ENCODE data around the gene NTRK3.

The NTRK3 gene

DNA sequence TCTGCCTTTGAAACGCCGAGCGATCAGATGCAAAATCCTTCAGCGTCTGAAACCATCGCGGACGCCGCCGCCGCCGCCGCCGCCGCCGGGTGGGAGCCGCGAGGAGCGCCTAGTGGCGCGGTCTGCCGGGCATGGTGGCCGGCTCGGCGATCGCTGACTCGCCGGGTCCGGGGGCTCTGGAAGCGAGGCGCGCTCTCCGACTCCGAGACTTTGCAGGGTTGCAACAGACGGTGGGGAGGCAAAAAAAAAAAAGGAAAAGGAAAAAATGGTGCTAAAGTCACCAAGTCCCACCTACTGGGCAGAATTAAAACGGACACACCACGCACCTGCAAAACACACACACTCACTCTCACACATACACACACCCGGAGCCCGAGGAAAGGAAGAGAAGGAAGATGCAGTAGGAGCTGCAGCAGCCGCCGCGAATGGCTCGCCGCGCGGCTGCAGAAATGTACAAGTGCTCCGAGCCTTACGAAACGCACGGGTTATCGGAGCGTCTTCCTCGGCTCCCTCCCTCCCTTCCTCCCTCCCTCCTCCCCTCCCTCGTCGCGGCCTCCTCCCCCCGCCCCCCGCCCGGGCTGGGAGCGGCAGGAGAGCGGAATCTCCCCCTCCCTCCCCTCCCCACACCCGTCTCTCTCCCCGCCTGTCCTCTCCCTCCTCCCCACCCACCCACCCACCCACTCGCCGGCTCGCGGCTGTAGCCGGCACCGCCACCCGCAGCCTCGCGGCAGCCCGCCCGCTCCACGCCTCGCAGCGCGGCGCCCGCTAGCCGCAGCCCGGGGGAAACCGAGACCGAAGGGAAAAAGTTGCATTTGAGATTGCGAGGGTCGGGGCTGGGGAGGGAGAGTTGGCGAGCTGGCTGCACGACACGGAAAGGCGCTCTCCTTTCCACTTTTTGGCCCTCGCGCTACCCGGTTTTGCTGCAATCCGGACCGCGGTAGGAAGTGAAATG lies at the start of gene NTRK3:
TSS of gene NTRK3 (minus strand) at position 461 of the 952 bp plus-strand sequence. CDS start 586 bp downstream, outside the sequence.
- peak; percentile 5 for DNase-seq

- DNase-seq: no peak
Observed at GRCh38 chr15:88303395-88303794, 46.9 kb upstream of the NTRK3 start.

DNA sequence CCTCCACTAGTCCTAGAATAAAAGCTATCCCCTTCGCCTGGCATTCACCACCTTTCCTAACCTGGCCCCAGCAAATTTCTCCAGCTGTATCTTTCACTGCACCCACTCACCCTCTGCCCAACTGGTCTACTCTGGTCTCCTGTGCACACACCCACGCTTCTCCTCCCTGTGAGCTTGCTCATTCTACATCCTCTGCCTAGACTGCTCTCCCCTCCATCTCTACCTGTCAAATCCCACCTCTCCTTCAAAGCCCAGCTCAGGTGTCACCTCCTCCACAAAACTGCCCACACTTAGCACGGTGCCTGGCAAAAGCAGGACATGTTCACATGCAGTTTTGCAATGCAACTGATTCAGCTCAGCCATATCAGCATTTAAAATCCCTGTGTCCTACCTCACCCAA lies 45.8 kb upstream of the NTRK3 start:
- no peak for DNase-seq

- no peak for DNase-seq
Observed at GRCh38 chr15:88301311-88301710, 44.8 kb upstream of the NTRK3 start.

- no peak for DNase-seq
Observed at GRCh38 chr15:88300861-88301260, 44.3 kb upstream of the NTRK3 start.

GRCh38 chr15:88300089-88300488 lies 43.5 kb upstream of the NTRK3 start:
- no peak for DNase-seq

- no peak for DNase-seq
Observed at GRCh38 chr15:88299497-88299896, 43.0 kb upstream of the NTRK3 start.

- DNase-seq: no peak
Observed at GRCh38 chr15:88288661-88289060, 32.1 kb upstream of the NTRK3 start.

DNA sequence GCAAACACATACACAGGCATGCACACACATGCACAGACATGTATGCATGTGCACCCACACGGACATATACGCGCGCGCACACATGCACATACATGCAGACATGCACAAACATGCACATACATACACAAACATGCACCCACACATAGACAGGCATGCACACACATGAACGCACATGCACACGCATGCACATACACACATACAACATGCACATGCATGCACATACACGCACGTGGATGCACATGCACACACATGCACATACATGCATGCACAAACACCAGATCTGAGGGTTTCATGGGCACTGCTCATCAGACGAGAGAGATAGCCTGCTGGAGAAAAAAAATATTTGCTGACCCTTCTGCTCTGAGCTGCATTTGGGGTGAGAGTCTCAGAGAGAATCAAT lies 31.7 kb upstream of the NTRK3 start:
- DNase-seq: no peak

DNA sequence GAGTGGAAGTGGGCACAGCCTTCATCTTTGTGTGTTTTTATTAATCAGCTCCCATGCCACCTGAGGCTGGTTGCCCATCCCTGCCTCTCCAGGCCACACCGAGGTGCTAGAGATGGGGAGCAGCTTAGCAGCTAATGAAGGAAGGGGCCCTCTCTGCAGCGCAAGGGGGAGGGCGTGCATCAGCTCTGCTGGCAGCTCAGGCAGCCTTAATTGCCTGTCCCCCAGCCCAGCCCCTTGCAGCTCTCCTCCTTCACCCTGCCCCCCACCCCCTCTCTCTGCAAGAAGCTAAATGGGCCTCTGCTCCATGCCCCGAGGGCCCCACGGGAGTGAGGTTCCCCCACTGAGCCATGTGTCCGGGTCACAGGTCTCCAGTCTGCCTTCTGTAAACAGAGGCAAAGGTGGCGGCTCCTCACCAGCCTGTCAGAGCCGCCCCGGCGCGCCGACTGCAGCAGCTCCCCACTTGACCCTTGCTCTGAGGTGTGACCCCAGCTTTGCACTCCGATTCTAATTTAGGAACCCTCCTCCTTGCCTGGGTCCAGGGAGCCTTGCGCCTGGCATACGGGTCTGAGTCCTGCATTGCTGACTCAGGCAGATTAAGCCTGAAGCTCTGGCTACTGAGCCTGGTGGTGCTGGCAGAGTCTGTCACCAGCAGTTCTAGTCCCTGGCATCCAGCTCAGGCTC lies 27.9 kb upstream of the NTRK3 start:
- no peak for DNase-seq

GRCh38 chr15:88282614-88283013 lies 26.1 kb upstream of the NTRK3 start:
- no peak for DNase-seq

GRCh38 chr15:88276821-88277410 lies 20.4 kb upstream of the NTRK3 start:
- no peak for DNase-seq

DNA sequence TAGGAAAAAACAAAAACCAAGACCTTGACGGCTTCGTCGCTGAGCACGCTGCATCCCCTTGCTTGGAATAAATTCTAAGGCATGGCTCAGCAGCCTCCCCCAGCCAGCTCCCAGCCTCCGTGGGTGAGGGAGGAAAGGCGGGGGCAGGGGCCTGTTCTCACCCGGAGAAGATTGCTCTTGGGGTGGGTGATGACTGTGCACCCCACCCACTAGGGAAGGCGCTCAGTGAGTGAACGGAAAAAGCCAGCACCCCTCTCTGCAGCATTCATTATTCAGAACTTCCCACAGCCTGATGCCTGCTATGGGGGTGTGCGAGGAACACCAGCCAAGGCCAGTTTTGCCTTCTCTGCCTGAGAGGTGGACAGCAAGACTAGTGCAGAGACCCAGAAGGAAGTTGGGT lies 19.3 kb upstream of the NTRK3 start:
- no peak for DNase-seq

DNA sequence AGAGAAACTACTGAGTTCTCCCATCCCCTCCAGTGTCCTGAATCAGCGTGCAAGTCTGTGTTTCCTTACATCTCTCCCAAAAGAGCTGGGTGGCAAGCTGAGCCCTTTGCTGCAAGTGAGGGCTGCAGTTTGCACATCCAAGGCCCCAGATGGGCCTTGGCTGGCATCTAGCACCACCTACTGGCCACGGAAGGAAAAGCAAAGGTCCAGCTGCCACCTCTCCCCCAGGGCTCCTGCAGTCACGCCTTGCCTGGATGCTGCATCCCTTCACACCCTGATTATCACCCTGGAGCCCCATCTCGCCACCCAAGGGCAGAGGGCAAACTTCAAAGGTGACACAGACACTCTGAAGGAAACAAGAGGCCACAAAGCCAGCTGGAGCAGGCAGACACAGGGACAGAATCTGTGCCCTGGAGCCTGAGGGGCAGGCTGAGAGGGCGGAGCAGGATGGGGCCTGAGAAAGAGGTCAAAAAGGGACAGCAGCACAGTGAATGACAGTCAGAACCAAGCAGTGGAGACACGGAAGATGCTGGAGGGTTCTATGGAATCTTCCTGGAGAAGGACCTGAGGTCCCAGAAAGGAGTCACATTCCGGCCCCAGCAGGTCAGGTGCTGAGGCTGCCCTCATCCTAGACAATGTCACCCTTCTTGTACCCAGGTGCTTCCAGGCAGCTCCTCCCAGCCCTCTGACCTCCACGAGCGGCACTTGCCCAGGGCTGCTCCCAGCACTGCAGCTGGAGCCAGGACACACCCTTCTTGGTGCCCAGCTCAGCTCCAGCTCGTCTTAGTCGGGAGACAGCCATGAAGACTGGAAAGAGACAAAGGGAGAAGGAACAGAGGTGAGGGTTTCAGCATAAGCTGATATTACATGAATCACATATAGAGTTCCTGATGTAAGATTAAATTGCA lies 18.3 kb upstream of the NTRK3 start:
- peak; percentile 46 for DNase-seq

- no peak for DNase-seq
Observed at GRCh38 chr15:88272421-88272820, 15.9 kb upstream of the NTRK3 start.

DNA sequence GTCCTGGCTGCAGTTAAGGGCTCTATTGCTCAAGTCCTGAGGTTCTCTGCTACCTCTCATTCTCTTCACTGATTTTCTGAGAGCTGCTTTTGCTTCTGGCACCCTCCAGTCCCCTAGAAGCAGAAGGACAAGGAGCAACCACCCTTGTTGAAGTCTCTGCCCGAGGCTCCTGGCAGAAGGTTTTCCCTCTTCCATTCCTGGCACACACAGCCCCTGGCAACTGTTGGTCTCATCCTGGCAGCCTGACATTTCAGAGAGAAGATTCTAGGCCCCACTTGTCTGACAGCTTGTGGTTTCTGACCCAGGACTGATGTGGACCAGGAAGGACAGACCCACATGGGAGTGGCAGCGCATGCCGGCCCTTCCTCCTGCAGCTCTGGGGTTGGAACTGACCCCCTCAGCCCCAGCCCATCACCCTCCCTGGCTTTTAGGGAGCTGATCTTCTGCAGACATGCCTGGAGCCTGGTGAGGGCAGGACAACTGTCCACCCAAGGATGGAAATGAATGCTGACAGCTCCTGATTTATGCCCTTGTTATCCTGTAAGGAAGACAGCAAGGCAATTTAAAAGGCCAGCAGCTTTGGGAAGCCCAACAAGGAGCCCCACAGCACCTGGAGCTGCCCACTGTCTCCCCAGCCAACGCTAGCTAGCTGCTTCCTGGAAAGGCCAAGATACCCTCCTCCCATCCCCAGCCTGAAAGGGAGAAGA lies 13.0 kb upstream of the NTRK3 start:
- no peak for DNase-seq

DNA sequence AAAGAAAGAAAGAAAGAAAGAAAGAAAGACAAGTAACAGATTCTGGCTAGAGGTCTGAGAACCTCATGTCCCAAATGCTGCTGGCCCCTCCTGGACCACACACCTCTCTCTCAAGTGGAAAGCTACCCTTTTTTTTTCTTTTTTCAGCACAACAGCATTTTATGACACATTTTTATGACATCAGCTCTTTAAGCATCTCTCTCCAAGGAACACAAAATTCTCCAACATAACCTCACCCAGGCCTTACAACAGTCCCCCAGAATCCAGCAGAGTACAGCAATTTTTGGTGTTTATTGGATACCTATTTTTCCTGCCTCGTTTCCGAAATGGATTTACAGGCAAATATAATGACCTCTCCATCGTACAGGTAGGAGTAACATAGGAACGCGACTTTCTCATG lies 11.2 kb upstream of the NTRK3 start:
- DNase-seq: no peak

- no peak for DNase-seq
Observed at GRCh38 chr15:88266170-88266569, 9.6 kb upstream of the NTRK3 start.

GRCh38 chr15:88264622-88265021 lies 8.1 kb upstream of the NTRK3 start:
- no peak for DNase-seq

DNA sequence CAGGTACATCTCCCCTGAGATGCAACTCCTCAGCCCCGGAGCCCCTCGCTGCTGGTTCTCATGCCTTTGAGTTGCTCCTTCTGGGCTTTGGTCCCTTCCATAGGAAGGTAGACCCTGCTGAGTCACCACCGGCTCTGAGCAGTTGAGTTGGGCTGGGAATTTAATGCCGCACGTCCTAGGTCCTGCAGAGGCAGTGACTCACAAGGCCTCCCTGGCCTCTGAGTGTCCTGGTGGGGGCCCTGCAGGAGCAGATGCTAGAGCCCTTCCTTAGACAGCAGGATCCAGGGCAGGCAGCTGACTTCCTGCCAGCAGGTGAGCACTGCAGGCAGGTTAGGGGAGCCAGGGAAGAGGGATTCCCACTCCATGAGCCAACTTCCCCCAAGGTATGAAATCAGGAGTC lies 5.5 kb upstream of the NTRK3 start:
- DNase-seq: no peak

DNA sequence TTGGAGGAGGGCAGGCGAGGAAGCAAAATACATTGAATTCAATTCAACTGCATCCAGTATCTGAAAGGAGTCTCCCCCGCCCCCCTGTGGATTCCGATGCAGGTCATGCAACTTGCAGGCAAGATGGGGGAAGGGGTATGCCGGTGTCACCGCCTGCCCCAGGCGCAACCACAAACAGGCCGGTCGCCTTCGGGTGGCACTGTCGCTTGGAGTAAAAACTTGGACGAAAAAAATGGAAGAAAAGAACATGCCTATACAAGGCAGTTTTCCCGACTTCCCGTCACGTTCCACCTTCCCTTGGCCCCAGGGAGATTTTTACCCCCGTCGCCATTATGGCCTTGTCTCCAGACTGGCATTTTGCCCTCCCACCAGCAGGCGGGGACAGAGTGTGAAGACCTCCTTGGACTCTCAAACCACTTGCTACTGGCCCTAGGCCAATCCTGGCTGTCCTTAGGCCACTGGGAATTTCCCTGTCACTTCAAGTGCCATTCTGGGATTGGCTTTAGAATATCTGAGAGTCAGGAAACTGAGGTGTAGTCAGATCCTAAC lies 1.6 kb upstream of the NTRK3 start:
- DNase-seq: no peak
